ENCODE data around the gene ADD2.

DNA sequence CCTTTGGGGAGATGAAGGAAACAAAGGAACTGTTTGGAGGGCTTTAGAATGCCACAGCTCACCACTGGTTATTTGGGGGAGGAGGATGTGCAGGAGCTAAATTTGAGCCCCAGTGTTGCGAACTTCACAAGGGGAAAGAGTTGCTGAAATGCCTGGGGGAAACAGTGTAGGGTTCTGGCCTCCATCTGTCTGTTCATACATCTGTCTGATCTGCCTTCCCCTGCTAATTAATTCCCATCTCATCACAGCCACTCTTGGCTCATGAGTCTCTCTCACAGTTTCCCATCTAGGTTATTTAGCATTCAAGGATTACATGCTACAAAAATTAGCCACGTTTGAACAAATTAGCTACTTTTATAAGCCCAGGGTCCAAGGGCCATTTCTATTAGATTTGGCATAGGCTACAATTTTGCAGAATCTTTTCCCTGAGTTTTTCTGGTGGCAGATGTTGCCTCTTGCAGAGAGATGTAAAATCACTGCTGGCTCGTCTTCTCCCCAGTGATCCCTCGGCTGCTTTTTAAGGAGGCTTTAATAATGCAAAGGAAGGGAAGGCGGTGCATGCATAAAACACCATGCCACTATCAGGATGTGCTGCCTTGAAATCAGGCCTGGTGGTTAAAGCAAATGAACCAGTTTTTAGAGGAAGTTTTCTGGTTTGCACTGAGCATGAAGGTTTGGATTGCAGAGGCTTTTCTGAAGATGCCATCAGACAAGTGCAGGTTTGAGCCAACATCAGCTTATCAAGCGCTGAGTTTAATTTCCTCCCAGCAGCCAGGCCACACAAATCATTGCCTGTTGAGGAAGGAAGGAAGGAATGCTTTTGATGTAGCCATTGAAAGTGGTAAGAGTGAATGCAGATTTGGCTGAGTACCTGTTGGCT, 35.0 kb downstream of the ADD2 start:
- TF ChIP-seq, protein P1, sequence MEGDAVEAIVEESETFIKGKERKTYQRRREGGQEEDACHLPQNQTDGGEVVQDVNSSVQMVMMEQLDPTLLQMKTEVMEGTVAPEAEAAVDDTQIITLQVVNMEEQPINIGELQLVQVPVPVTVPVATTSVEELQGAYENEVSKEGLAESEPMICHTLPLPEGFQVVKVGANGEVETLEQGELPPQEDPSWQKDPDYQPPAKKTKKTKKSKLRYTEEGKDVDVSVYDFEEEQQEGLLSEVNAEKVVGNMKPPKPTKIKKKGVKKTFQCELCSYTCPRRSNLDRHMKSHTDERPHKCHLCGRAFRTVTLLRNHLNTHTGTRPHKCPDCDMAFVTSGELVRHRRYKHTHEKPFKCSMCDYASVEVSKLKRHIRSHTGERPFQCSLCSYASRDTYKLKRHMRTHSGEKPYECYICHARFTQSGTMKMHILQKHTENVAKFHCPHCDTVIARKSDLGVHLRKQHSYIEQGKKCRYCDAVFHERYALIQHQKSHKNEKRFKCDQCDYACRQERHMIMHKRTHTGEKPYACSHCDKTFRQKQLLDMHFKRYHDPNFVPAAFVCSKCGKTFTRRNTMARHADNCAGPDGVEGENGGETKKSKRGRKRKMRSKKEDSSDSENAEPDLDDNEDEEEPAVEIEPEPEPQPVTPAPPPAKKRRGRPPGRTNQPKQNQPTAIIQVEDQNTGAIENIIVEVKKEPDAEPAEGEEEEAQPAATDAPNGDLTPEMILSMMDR (IDR thresholded peaks at IDR 0.05) = no peak
- TF ChIP-seq EZH2phosphoT487 (IDR thresholded peaks at IDR 0.05) (no peak), EZH2 (IDR thresholded peaks at IDR 0.05) (no peak)

Data from neural progenitor cell (in vitro differentiated cells).